B cell (primary cell): ENCODE results near the gene NMNAT1. TPM values are rescaled to one million over a fixed set of nuclear protein-coding genes. Genes with fewer than 3 reads are reported as not detected.
"Not testable (repeated sequence)": the region's sequence is repeated elsewhere in the genome, so short reads cannot be mapped to it uniquely, and the experiment has no call there.

Experiments used
- ATAC-seq: fragments of 200-7000 bp; cut with Tn5 transposase; one replicate; pipeline ENCODE4 v1.10.0; 2021; ENCODE audit warnings: low read depth, mild to moderate bottlenecking, moderate number of reproducible peaks, moderate library complexity
- CTCF ChIA-PET: fragments of 350-600 bp; sonication (Branson Sonifier 250); formaldehyde crosslinking; loops from one replicate; lab custom pipeline; 2021; ENCODE audit warnings: antibody characterized with exemption, inconsistent platforms; lab: Charles Lee
- POLR2A ChIA-PET: fragments of 350-600 bp; sonication (Branson Sonifier 250); formaldehyde crosslinking; loops from one replicate; lab custom pipeline; 2021; ENCODE audit warnings: antibody characterized with exemption; lab: Charles Lee
- DNase-seq: peaks from one replicate; pipeline ENCODE4 v3.0.0; 2013
- H2AFZ ChIP-seq: 2 replicates; pipeline ENCODE4 v1.6.1; 2012; ENCODE audit warnings: mild to moderate bottlenecking, low read depth, low read length; ENCODE audit not compliant: insufficient read depth, poor library complexity, severe bottlenecking
- H3K27ac ChIP-seq, 2 donors: 1 replicate in 1 of 2; 2 replicates in 1 of 2; pipeline ENCODE4 v1.5.1; 2012 to 2013; ENCODE audit warnings: low read length in 2 of 2, mild to moderate bottlenecking in 2 of 2, moderate library complexity in 1 of 2
- H3K27me3 ChIP-seq, 4 experiments: fragments of 200-600 bp in 1 of 4; sonication (generic) in 1 of 4; replicated peaks in 1 of 4; 1 replicate in 2 of 4; 2 replicates in 2 of 4; pipeline versions ENCODE4 v1.6.1 to v1.7.0; 2013 to 2016; ENCODE audit warnings: low read length in 3 of 4, mild to moderate bottlenecking in 2 of 4, mixed read lengths in 1 of 4, moderate library complexity in 1 of 4; ENCODE audit not compliant: insufficient read depth in 4 of 4, control insufficient read depth in 3 of 4; ENCODE audit errors: control extremely low read depth in 1 of 4
- H3K36me3 ChIP-seq, 2 experiments: replicated peaks in 1 of 2; 1 replicate in 1 of 2; 2 replicates in 1 of 2; pipeline versions ENCODE4 v1.6.1 to v1.7.1; 2013; ENCODE audit warnings: low read length in 1 of 2; ENCODE audit not compliant: insufficient read depth in 2 of 2, control insufficient read depth in 1 of 2; ENCODE audit errors: control extremely low read depth in 1 of 2, extremely low read depth in 1 of 2
- H3K4me1 ChIP-seq, 2 donors: fragments of 200-600 bp in 1 of 2; sonication (generic) in 1 of 2; 1 replicate in 1 of 2; 2 replicates in 1 of 2; pipeline versions ENCODE4 v1.5.1 to v1.6.1; 2013 to 2017; ENCODE audit warnings: low read length in 2 of 2; ENCODE audit not compliant: control insufficient read depth in 2 of 2, insufficient read depth in 2 of 2
- H3K4me2 ChIP-seq: replicated peaks from 2 replicates; pipeline ENCODE3; 2012; ENCODE audit warnings: mild to moderate bottlenecking, low read depth, low read length; ENCODE audit not compliant: poor library complexity, severe bottlenecking
- H3K4me3 ChIP-seq, 5 experiments: fragments of 200-600 bp in 1 of 5; sonication (generic) in 1 of 5; 1 replicate in 3 of 5; 2 replicates in 2 of 5; pipeline versions ENCODE4 v1.5.1 to v1.7.0; 2011 to 2016; ENCODE audit warnings: low read length in 4 of 5, mild to moderate bottlenecking in 4 of 5, low read depth in 2 of 5, control low read depth in 1 of 5, moderate library complexity in 1 of 5; ENCODE audit not compliant: insufficient read depth in 1 of 5; ENCODE audit errors: control extremely low read depth in 1 of 5, extremely low read depth in 1 of 5
- H3K79me2 ChIP-seq: fragments of 200-600 bp; sonication (generic); one replicate; pipeline ENCODE4 v1.6.0; 2016; ENCODE audit warnings: low read length; ENCODE audit not compliant: control insufficient read depth, insufficient read depth
- H3K9ac ChIP-seq: fragments of 200-600 bp; sonication (generic); 2 replicates; pipeline ENCODE4 v1.6.1; 2017; ENCODE audit warnings: mild to moderate bottlenecking, low read length, moderate library complexity
- H3K9me3 ChIP-seq, 3 donors: one replicate each; pipeline versions ENCODE4 v1.6.1 to v1.7.1; 2013; ENCODE audit warnings: low read length in 2 of 3; ENCODE audit not compliant: control insufficient read depth in 2 of 3, insufficient read depth in 1 of 3; ENCODE audit errors: control extremely low read depth in 1 of 3
- H4K20me1 ChIP-seq: 2 replicates; pipeline ENCODE4 v1.6.0; 2012; ENCODE audit warnings: mild to moderate bottlenecking, low read length; ENCODE audit not compliant: insufficient read depth, control insufficient read depth, poor library complexity, severe bottlenecking
- H3K27ac Mint-ChIP-seq: one replicate; pipeline ENCODE4 v1.8.0; 2021; ENCODE audit warnings: mixed read lengths
- H3K27me3 Mint-ChIP-seq: one replicate; pipeline ENCODE4 v1.8.0; 2021; ENCODE audit warnings: mixed read lengths
- H3K4me1 Mint-ChIP-seq: one replicate; pipeline ENCODE4 v1.8.0; 2021; ENCODE audit warnings: mixed read lengths
- H3K4me3 Mint-ChIP-seq: one replicate; pipeline ENCODE4 v1.8.0; 2021; ENCODE audit warnings: mixed read lengths
- H3K9me3 Mint-ChIP-seq: one replicate; pipeline ENCODE4 v1.8.0; 2022; ENCODE audit warnings: mixed read lengths; ENCODE audit not compliant: insufficient read depth
- EZH2 ChIP-seq: IDR thresholded peaks from 2 replicates; pipeline ENCODE4 v1.6.1; 2012; ENCODE audit warnings: borderline replicate concordance, low read depth, mild to moderate bottlenecking, moderate library complexity, low read length; ENCODE audit not compliant: insufficient read depth, poor library complexity, severe bottlenecking
- WGBS: methylation state at CpG from one replicate; pipeline ENCODE4 v1.1.5; 2013; ENCODE audit warnings: missing lambda C conversion rate; ENCODE audit not compliant: insufficient coverage; 5-methylcytosine and 5-hydroxymethylcytosine counted together
- intact Hi-C: fragments of 100-400 bp; cut with micrococcal nuclease; formaldehyde crosslinking; loops from one replicate; pipeline ENCODE4 v1.10.0; 2022
- polyA plus RNA-seq: library from polyadenylated mRNA; depleted of rRNA; stranded (reverse); fragments of >200 nt; gene quantifications from 2 replicates; pipeline ENCODE4 v1.2.3, GENCODE V29; 2012
- total RNA-seq, 2 donors: library from RNA; stranded (reverse); fragments of 120-200 nt in 1 of 2; gene quantifications; 1 replicate in 1 of 2; 2 replicates in 1 of 2; pipeline versions ENCODE4 v1.2.3 to v1.2.4, GENCODE V29; 2013 to 2022
- TF ChIP-seq, protein P1 (sequence below): fragments of 200-600 bp; IDR thresholded peaks from one replicate; pipeline ENCODE4 v1.8.0; 2022; ENCODE audit warnings: antibody characterized with exemption, mild to moderate bottlenecking

NMNAT1 gene
- total and polyA plus RNA-seq, 2 donors (not counting 1 experiment from before 2014, with no cell fraction given): 4.5 to 8.0 TPM

DNA sequence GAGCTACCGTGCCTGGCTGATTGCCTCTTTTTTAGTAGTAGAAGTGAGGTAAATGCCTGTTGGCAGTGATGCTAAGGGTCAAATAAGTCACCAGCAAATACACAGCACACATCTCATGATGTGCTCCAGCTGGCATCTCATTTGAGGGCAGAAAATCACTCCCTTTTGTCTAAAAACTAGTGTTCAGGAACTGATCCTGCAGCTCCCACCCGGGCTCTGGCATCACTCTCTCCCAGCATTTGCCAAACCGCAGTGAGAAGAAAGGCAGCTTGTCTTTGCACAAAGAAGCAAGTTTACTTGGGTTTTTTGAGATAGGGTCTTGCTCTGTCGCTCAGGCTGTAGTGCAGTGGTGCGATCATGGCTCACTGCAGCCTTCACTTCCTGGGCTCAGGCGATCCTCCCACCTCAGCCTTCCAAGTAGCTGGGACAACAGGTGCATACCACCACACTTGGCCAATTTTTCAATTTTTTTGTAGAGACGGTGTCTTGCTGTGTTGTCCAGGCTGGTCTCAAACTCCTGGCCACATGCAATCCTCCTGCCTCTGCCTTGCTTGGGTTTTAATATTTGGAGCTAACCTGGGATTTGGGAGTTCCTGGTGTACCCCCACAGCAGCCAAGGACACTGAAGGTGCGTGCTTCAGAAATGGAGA is 57.9 kb downstream of the NMNAT1 start:
- peaks cover 7 to 14% of the 10 kb centered on the region in 2 donors for H3K4me1 ChIP-seq
- H3K27me3 ChIP-seq: peaks cover 0 to 44% (median 10%) of the 10 kb centered on the region in 4 experiments
- no peak overlapping the region for H3K27ac ChIP-seq
- H3K27ac Mint-ChIP-seq: no peak overlapping the region
- peaks cover 3 to 24% (median 8%) of the 10 kb centered on the region in 3 donors for H3K9me3 ChIP-seq
- ChIA-PET POLR2A (no interaction called here), CTCF (no interaction called here)
- no peak overlapping the region for H3K9ac ChIP-seq
- TF ChIP-seq EZH2: no peak
- TF ChIP-seq, protein P1, sequence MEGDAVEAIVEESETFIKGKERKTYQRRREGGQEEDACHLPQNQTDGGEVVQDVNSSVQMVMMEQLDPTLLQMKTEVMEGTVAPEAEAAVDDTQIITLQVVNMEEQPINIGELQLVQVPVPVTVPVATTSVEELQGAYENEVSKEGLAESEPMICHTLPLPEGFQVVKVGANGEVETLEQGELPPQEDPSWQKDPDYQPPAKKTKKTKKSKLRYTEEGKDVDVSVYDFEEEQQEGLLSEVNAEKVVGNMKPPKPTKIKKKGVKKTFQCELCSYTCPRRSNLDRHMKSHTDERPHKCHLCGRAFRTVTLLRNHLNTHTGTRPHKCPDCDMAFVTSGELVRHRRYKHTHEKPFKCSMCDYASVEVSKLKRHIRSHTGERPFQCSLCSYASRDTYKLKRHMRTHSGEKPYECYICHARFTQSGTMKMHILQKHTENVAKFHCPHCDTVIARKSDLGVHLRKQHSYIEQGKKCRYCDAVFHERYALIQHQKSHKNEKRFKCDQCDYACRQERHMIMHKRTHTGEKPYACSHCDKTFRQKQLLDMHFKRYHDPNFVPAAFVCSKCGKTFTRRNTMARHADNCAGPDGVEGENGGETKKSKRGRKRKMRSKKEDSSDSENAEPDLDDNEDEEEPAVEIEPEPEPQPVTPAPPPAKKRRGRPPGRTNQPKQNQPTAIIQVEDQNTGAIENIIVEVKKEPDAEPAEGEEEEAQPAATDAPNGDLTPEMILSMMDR: no peak
- 86% methylated on average over 4 of the region's 8 CpGs for WGBS
- H3K4me1 Mint-ChIP-seq: peaks cover 11% of the 10 kb centered on the region
- ATAC-seq (no peak), DNase-seq (no peak)
- no peaks in the 10 kb centered on the region for H3K9me3 Mint-ChIP-seq
- no peak overlapping the region for H3K4me2 ChIP-seq
- intact Hi-C loops: no loop called here
- H4K20me1 ChIP-seq: no peaks in the 10 kb centered on the region
- H2AFZ ChIP-seq: no peak overlapping the region
- peaks cover 28% of the 10 kb centered on the region for H3K27me3 Mint-ChIP-seq
- no peak overlapping the region for H3K4me3 ChIP-seq
- no peaks in the 10 kb centered on the region for H3K79me2 ChIP-seq
- H3K36me3 ChIP-seq: no peaks in the 10 kb centered on the region
- no peak overlapping the region for H3K4me3 Mint-ChIP-seq

DNA sequence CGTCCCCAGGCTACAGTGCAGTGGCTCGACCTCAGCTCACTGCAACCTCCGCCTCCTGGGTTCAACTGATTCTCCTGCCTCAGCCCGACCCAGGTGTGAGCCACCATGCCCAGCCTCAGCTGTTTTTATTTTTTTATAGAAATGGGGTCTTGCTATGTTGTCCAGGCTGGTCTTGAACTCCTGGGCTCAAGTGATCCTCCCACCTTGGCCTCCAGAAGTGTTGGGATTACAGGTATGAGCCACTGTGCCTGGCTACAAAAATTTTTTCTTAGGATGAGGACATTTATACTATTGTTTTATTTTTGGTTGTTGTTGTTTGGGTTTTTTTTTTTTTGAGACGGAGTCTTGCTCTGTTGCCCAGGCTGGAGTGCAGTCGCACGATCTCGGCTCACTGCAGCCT is 62.0 kb downstream of the NMNAT1 start:
- H3K4me3 Mint-ChIP-seq, H3K9ac ChIP-seq, H3K4me3 ChIP-seq, H3K36me3 ChIP-seq, DNase-seq, H3K79me2 ChIP-seq, H3K4me1 ChIP-seq, H3K9me3 ChIP-seq, H3K4me2 ChIP-seq, H2AFZ ChIP-seq, H3K27ac ChIP-seq, ATAC-seq, H3K27ac Mint-ChIP-seq, H3K4me1 Mint-ChIP-seq, POLR2A ChIA-PET, H3K9me3 Mint-ChIP-seq, H4K20me1 ChIP-seq, intact Hi-C loops: not testable (repeated sequence)
- CTCF ChIA-PET: interaction anchor here (0.6 to 1.6 kb wide), 2 partner anchors 25 to 55 kb away, joined by 4 to 5 read pairs; no protein-coding TSS in a partner anchor
- peaks cover 11% of the 10 kb centered on the region for H3K27me3 Mint-ChIP-seq
- H3K27me3 ChIP-seq: peaks cover 0 to 15% (median 0%) of the 10 kb centered on the region in 4 experiments
- 96% methylated on average over 4 of the region's 8 CpGs for WGBS
